AG08396 (cell line): ENCODE results near the gene AKAP11.
"Not testable (repeated sequence)": the region's sequence is repeated elsewhere in the genome, so short reads cannot be mapped to it uniquely, and the experiment has no call there.

ENCODE experiments used
- DNase-seq: peaks from one replicate; pipeline ENCODE4 v3.0.0; 2012; ENCODE audit warnings: low spot score, mixed read lengths

Gene AKAP11

GRCh38 chr13:42272115-42272803 is at the start of gene AKAP11:
Gene AKAP11 (plus strand): TSS chr13:42272152. CDS start chr13:42286349, 14,197 bp downstream.
- peak; percentile 54 for DNase-seq

- no peak for DNase-seq
Observed at GRCh38 chr13:42223681-42224080, 48.3 kb upstream of the AKAP11 start.

GRCh38 chr13:42225051-42225450 is 46.9 kb upstream of the AKAP11 start:
- no peak for DNase-seq

DNA sequence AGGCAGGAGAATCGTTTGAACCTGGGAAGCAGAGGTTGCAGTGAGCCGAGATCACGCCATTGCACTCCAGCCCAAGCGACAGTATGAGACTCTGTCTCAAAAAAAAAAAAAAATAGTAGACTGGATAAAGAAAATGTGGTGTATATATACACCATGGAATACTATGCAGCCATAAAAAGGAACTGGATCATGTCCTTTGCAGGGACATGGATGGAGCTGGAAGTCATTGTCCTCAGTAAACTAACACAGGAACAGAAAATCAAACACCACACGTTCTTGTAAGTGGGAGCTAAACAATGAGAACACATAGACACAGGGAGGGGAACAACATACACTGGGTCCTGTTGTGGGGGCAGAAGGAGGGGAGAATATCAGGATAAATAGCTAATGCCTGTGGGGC is 45.2 kb upstream of the AKAP11 start:
- DNase-seq = not testable (repeated sequence)

DNA sequence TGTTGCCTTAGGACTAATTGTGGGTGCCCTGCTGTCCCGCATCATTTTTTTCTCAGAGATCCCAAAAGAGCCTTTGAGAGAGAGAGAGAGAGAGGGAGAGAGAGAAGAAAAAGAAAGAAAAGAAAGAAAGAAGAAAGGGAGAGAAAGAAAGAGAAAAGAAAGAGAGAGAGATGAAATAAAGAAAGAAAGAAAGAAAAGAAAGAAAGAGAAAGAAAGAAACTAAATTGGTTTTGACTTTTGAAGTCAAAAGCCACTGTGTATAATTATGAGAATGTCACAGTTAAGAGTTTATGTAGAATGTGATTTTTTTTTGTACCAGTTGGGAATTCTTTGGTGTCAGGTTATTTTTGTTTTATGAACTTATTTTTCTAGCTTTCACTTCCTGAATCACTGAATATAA is 43.4 kb upstream of the AKAP11 start:
- DNase-seq = no peak

GRCh38 chr13:42229287-42229686 is 42.7 kb upstream of the AKAP11 start:
- DNase-seq = no peak

GRCh38 chr13:42232671-42233070 is 39.3 kb upstream of the AKAP11 start:
- no peak for DNase-seq

DNA sequence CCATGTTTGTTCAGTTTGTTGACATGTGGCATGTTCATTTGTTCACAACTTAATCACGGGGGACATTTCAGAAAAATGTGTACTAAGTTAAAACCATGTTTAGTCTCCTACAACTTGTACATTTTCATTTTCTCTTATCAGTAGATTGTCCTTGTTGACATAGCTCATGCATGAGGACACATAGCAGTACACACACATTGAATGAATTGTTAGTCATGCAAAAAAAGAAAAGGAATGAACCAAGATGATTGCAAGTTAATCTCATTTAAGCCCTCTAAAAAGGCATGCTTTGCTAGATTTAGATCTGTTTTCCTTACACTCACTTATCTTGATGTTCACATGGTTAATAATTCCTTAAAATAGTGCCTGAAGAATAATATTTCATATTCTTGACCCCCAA is 38.2 kb upstream of the AKAP11 start:
- no peak for DNase-seq

DNA sequence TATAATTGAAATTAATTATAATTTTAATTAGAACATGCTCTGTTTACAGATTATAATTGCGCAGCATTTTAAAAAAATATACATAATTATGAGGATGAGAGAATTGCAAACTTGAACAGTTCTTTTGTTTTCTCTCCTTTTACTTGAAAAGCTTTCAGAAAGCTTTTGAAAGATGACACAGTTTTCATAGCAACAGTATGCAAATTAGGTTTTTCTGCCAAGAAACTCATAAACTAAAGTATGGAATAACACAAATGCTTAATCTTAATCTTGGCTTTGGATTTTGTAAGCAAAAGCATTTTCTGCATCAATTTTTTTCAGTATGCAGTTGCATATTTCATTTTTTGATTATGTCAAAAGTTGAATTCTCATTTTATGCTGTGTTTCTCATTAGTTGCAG is 32.8 kb upstream of the AKAP11 start:
- DNase-seq = no peak

GRCh38 chr13:42239644-42240043 is 32.3 kb upstream of the AKAP11 start:
- no peak for DNase-seq

DNA sequence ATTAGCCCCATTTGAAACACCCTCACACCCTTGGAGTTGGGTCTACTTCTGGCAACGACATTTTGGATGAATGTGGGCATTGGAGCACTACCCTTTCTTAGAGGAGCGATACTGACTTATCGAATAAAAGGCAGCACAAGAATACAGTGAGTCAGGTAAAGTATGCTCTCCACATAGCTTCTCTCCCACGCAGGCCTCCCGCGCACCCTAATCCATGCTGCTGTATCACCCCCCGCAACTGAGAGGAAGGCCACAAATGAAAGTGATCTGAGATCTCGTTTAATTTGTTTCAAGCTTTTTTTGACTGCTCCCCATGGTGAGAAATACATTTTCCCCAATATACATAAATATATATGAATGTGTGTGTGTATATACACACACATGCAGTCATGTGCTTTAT is 25.4 kb upstream of the AKAP11 start:
- DNase-seq = no peak

- DNase-seq = no peak
Observed at GRCh38 chr13:42247883-42248282, 24.1 kb upstream of the AKAP11 start.

- DNase-seq = no peak
Observed at GRCh38 chr13:42255886-42256285, 16.1 kb upstream of the AKAP11 start.

- DNase-seq = no peak
Observed at GRCh38 chr13:42258747-42259146, 13.2 kb upstream of the AKAP11 start.

GRCh38 chr13:42259515-42259914 is 12.4 kb upstream of the AKAP11 start:
- no peak for DNase-seq

DNA sequence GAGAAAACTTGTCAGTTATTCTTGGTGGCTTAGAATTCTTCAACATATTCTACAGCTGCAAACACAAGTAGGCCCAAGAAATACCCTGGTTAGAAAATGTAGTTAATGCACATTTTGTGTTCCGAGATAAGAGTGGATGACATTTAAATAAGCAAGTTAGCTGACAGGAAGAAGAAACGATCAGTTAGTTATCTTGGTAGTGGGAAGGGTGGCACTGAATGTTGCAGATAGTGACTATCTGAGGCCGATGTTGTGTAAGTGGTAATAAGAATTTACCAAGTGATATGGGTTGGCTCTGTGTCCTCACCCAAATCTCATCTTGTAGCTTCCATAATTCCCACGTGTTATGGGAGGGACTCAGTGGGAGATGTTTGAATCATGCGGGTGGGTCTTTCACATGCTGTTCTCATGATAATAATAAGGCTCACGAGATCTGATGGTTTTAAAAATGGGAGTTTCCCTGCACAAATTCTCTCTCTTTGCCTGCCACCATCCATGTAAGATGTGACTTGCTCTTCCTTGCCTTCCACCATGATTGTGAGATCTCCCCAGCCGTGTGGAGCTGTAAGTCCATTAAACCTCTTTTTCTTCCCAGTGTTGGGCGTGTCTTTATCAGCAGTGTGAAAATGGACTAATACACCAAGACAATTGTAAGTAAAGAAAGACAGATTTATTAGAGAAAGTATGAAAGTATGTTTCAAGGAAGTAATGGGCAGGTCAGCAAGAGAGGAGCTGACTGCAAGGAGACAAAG is 10.9 kb upstream of the AKAP11 start:
- DNase-seq = no peak

GRCh38 chr13:42266473-42266872 is 5.5 kb upstream of the AKAP11 start:
- peak; percentile 32 for DNase-seq

DNA sequence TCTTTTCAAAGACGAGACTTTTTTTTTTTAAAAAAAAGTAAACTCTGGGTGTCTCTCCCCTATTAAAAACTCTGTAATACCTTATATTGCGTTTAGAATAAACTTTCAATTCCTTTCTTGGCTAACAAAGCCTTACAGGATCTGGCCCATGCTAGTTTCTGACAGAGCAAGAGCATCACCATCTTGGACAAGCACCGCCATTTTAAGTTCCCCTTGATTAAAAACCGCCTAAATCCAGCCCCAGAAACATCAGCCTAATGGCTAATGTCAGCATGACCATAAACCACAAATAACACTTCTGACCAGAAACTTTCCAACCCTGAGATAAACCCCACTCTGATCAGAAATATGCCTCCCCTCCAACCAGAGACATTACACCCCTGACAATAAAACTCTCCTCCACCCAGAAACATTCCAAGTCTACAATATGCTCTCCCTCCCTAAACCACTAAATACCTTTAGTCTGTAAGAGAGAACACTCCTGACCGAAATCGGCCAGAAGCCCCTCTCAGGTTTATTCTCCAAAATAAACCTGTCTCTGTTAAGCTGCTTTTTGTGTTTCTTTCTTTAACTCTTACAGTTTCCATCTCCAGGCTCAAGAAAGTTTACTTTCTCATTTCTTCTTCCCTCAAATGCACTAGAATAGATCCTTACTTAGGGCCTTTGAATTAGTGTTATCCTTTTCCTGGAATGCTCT is 1.6 kb upstream of the AKAP11 start:
- no peak for DNase-seq

DNA sequence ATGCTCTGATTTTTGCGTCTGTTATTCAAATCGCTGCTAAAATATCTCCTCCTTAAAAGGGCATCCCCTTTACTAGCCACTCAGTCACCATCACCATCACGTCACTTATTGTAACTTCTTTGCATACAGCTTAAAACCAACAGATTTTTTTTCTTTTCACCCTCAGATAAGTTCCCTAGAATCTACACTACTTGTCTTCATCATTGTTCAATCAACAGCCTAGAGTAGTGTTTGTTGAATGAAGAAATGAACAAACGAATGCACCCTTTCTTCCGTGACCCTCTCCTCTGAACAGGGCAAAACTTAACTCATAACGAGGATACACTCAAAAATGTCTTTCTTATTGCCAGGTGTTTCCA is 1.1 kb upstream of the AKAP11 start:
- DNase-seq = no peak

DNA sequence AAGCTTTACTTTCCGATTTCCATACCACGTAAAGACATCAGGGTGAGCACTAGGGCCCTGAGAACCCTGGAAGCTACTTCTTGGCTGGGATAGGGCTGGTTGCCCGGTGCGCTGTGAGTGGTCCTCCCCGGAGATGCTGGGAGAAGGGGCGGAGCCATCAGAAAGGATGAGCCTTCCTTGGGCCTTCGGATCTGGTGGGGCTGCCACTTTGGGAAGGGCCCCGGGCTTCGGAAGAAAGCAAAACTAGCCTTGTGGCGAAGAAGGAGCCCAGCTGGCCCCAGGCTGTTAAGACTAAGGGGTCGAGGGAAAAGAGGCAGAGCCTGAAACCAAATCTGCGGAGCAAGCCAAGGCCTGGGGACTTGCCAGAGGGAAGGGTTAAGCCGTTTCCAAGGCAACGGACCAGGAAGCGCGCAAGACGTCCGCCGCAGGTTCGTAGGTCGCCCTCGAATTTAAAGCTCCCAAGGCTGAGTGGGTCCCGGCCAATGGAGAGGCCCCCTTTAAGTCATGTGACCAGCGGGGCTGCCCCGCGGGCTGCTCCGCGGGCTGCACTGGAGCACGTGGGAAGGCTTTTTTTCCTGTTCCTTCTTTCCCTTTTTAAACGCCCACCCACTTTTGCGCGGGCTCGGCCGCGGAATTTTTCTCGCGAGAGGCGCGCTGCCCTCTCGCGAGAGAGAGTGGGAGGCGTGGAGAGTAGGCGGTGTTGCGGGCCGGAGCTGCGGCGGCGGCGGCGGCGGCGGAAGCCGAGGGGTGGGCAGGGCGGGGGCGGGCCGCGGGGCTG is 426 bp upstream of the AKAP11 start:
- DNase-seq = peak; percentile 96

- no peak for DNase-seq
Observed at GRCh38 chr13:42272804-42273175, 838 bp downstream of the AKAP11 start.

- no peak for DNase-seq
Observed at GRCh38 chr13:42274386-42275097, 2.6 kb downstream of the AKAP11 start.
